H9 (cell line): ENCODE results near the gene ID4. TPM values are rescaled to one million over a fixed set of nuclear protein-coding genes. Genes with fewer than 3 reads are reported as not detected.

Experiments used
- DNase-seq: peaks from one replicate; pipeline ENCODE4 v3.0.0-alpha.2; 2017
- H2AFZ ChIP-seq: one replicate; pipeline ENCODE4 v1.6.1; 2013; ENCODE audit warnings: mild to moderate bottlenecking, low read length, control low read depth, moderate library complexity
- H2AK5ac ChIP-seq: 2 replicates; pipeline ENCODE4 v1.6.1; 2013; ENCODE audit warnings: low read length, control low read depth, mixed read lengths; ENCODE audit not compliant: insufficient read length
- H2BK120ac ChIP-seq: one replicate; pipeline ENCODE4 v1.6.1; 2013; ENCODE audit warnings: low read depth, mild to moderate bottlenecking, low read length, control low read depth, inconsistent platforms; ENCODE audit not compliant: poor library complexity, severe bottlenecking
- H2BK12ac ChIP-seq: 2 replicates; pipeline ENCODE4 v1.6.1; 2013; ENCODE audit warnings: low read length, control low read depth, mixed read lengths, low read depth; ENCODE audit not compliant: insufficient read length
- H2BK15ac ChIP-seq: 2 replicates; pipeline ENCODE4 v1.6.1; 2013; ENCODE audit warnings: low read depth, low read length, control low read depth
- H2BK20ac ChIP-seq: one replicate; pipeline ENCODE4 v1.6.1; 2013; ENCODE audit warnings: low read depth, mild to moderate bottlenecking, low read length, control low read depth, inconsistent platforms; ENCODE audit not compliant: poor library complexity, severe bottlenecking
- H2BK5ac ChIP-seq: 2 replicates; pipeline ENCODE4 v1.6.1; 2013; ENCODE audit warnings: low read length, control low read depth, mixed read lengths; ENCODE audit not compliant: insufficient read length
- H3K14ac ChIP-seq: 2 replicates; pipeline ENCODE4 v1.6.1; 2013; ENCODE audit warnings: low read length, control low read depth; ENCODE audit not compliant: insufficient read depth
- H3K18ac ChIP-seq: 2 replicates; pipeline ENCODE4 v1.6.1; 2013; ENCODE audit warnings: low read depth, mild to moderate bottlenecking, mixed read lengths, low read length, control low read depth; ENCODE audit not compliant: insufficient read length
- H3K23ac ChIP-seq: 2 replicates; pipeline ENCODE4 v1.6.1; 2013; ENCODE audit warnings: low read length, control low read depth, mixed read lengths, low read depth; ENCODE audit not compliant: insufficient read length
- H3K23me2 ChIP-seq: 2 replicates; pipeline ENCODE4 v1.6.1; 2013; ENCODE audit warnings: low read depth, mild to moderate bottlenecking, mixed read lengths, low read length, control low read depth; ENCODE audit not compliant: insufficient read length, poor library complexity, severe bottlenecking
- H3K27ac ChIP-seq: 2 replicates; pipeline ENCODE4 v1.5.1; 2013; ENCODE audit warnings: low read length, control low read depth, mixed read lengths, low read depth; ENCODE audit not compliant: insufficient read length
- H3K27me3 ChIP-seq: 2 replicates; pipeline ENCODE4 v1.6.1; 2013; ENCODE audit warnings: low read length, control low read depth, inconsistent platforms; ENCODE audit not compliant: insufficient read depth
- H3K4ac ChIP-seq: 2 replicates; pipeline ENCODE4 v1.6.1; 2013; ENCODE audit warnings: low read depth, mild to moderate bottlenecking, control low read depth, inconsistent platforms, low read length, moderate library complexity
- H3K4me1 ChIP-seq: 2 replicates; pipeline ENCODE4 v1.6.1; 2013; ENCODE audit warnings: low read length, control low read depth, inconsistent platforms; ENCODE audit not compliant: insufficient read depth
- H3K4me2 ChIP-seq: 2 replicates; pipeline ENCODE4 v1.6.1; 2013; ENCODE audit warnings: low read length, control low read depth, mixed read lengths; ENCODE audit not compliant: insufficient read length, insufficient read depth
- H3K56ac ChIP-seq: 2 replicates; pipeline ENCODE4 v1.6.1; 2013; ENCODE audit warnings: low read depth, mild to moderate bottlenecking, mixed read lengths, low read length, control low read depth; ENCODE audit not compliant: insufficient read length
- H3K79me1 ChIP-seq: 2 replicates; pipeline ENCODE4 v1.6.1; 2013; ENCODE audit warnings: low read depth, mild to moderate bottlenecking, moderate library complexity, low read length, control low read depth, inconsistent platforms; ENCODE audit not compliant: insufficient read depth, poor library complexity, severe bottlenecking
- H3K79me2 ChIP-seq: 2 replicates; pipeline ENCODE4 v1.6.1; 2013; ENCODE audit warnings: low read length, control low read depth, inconsistent platforms; ENCODE audit not compliant: insufficient read depth
- H3K9ac ChIP-seq: 2 replicates; pipeline ENCODE4 v1.6.1; 2013; ENCODE audit warnings: low read length, control low read depth, mixed read lengths; ENCODE audit not compliant: insufficient read length; ENCODE audit errors: extremely low read depth
- H3K9me3 ChIP-seq: one replicate; pipeline ENCODE4 v1.6.1; 2013; ENCODE audit warnings: low read depth, low read length, inconsistent platforms; ENCODE audit not compliant: control insufficient read depth
- H3T11ph ChIP-seq: one replicate; pipeline ENCODE4 v1.6.1; 2013; ENCODE audit warnings: mild to moderate bottlenecking, low read length, control low read depth, inconsistent platforms
- H4K20me1 ChIP-seq: one replicate; pipeline ENCODE4 v1.6.1; 2013; ENCODE audit not compliant: control insufficient read depth, insufficient read length, insufficient read depth
- H4K5ac ChIP-seq: 2 replicates; pipeline ENCODE4 v1.6.1; 2013; ENCODE audit warnings: low read depth, mild to moderate bottlenecking, mixed read lengths, low read length, control low read depth; ENCODE audit not compliant: insufficient read length
- H4K8ac ChIP-seq: replicated peaks from 2 replicates; pipeline ENCODE4 v1.6.1; 2013; ENCODE audit warnings: low read length, control low read depth, mixed read lengths, low read depth; ENCODE audit not compliant: insufficient read length
- H4K91ac ChIP-seq: 2 replicates; pipeline ENCODE4 v1.6.1; 2013; ENCODE audit warnings: low read depth, mild to moderate bottlenecking, moderate library complexity, mixed read lengths, low read length, control low read depth; ENCODE audit not compliant: insufficient read length
- H3K27ac Mint-ChIP-seq, 3 experiments: 2 replicates in 2 of 3; 3 replicates in 1 of 3; pipeline ENCODE4 v1.8.0; 2020 to 2021; ENCODE audit warnings: mixed read lengths in 3 of 3, mild to moderate bottlenecking in 1 of 3, moderate library complexity in 1 of 3
- H3K27me3 Mint-ChIP-seq: 2 replicates; pipeline ENCODE4 v1.8.0; 2021; ENCODE audit warnings: low read depth, mild to moderate bottlenecking, moderate library complexity, mixed read lengths
- H3K36me3 Mint-ChIP-seq, 3 experiments: 2 replicates in 2 of 3; 3 replicates in 1 of 3; pipeline ENCODE4 v1.8.0; 2020 to 2021; ENCODE audit warnings: low read depth in 3 of 3, mixed read lengths in 3 of 3; ENCODE audit not compliant: insufficient read depth in 1 of 3
- H3K4me1 Mint-ChIP-seq, 2 experiments: 2 replicates each; pipeline ENCODE4 v1.8.0; 2020; ENCODE audit warnings: mixed read lengths in 2 of 2
- H3K4me3 Mint-ChIP-seq, 2 experiments: 2 replicates in 1 of 2; 3 replicates in 1 of 2; pipeline ENCODE4 v1.8.0; 2020 to 2021; ENCODE audit warnings: mild to moderate bottlenecking in 2 of 2, mixed read lengths in 2 of 2, moderate library complexity in 1 of 2
- H3K9me3 Mint-ChIP-seq, 2 experiments: 2 replicates in 1 of 2; 3 replicates in 1 of 2; pipeline ENCODE4 v1.8.0; 2020; ENCODE audit warnings: mild to moderate bottlenecking in 2 of 2, mixed read lengths in 2 of 2, moderate library complexity in 1 of 2
- CTCF ChIP-seq: fragments of 200-600 bp; sonication (generic); conservative IDR thresholded peaks from 3 replicates; pipeline ENCODE4 v1.8.0; 2021; ENCODE audit warnings: antibody characterized with exemption, mild to moderate bottlenecking
- whole genome bisulfite sequencing: extraction: QIAGEN DNeasy Blood & Tissue Kit; methylation state at CpG from one replicate; pipeline ENCODE4 v1.1.7; 2013; ENCODE audit warnings: missing lambda C conversion rate, low lambda C conversion rate, mixed read lengths; ENCODE audit not compliant: insufficient read length; ENCODE audit errors: extremely low coverage; 5-methylcytosine and 5-hydroxymethylcytosine counted together
- total RNA-seq: library from RNA; stranded (reverse); gene quantifications from 2 replicates; pipeline ENCODE4 v1.2.1, GENCODE V29; 2021

The ID4 gene
- total RNA-seq, 1 experiment from 2014 or later: 14.0 TPM

GRCh38 chr6:19849755-19850154, 12.6 kb downstream of the ID4 start:
- Histone ChIP-seq H3K27me3 (no peaks in the 10 kb centered on the region), H3K27ac (no peak overlapping the region), H2BK5ac (no peak overlapping the region), H2AFZ (no peak overlapping the region), H3T11ph (no peak overlapping the region), H3K79me1 (no peaks in the 10 kb centered on the region), H4K20me1 (no peaks in the 10 kb centered on the region), H3K4me2 (no peak overlapping the region), H3K23me2 (no peaks in the 10 kb centered on the region), H4K91ac (no peak overlapping the region), H4K5ac (no peak overlapping the region), H3K9me3 (no peaks in the 10 kb centered on the region), H3K14ac (no peak overlapping the region), H3K18ac (no peak overlapping the region), H3K56ac (no peak overlapping the region), H3K9ac (no peak overlapping the region), H3K4ac (no peak overlapping the region), H2BK20ac (no peak overlapping the region), H3K23ac (no peak overlapping the region), H3K79me2 (no peaks in the 10 kb centered on the region), H2AK5ac (no peak overlapping the region), H2BK12ac (no peak overlapping the region), H2BK120ac (no peak overlapping the region), H3K4me1 (peaks cover 4% of the 10 kb centered on the region; the same call in 1 of the 2 replicates), H4K8ac (no peak overlapping the region), H2BK15ac (no peak overlapping the region)
- Mint-ChIP-seq H3K27me3 (no peaks in the 10 kb centered on the region), H3K4me1 (peaks cover 9 to 11% of the 10 kb centered on the region in 2 experiments), H3K4me3 (no peak overlapping the region), H3K36me3 (0 out of 7 replicates have a peak, but pooled peaks cover 0 to under 1% (median 0%) of the 10 kb centered on the region in 3 experiments), H3K27ac (no peak overlapping the region), H3K9me3 (no peaks in the 10 kb centered on the region)
- no peak for DNase-seq
- no CpG with 5 or more reads among the region's 4 CpGs for WGBS
- TF ChIP-seq CTCF: no peak
